ENCODE data around the gene PSAT1. TPM values are rescaled to one million over a fixed set of nuclear protein-coding genes. Genes with fewer than 3 reads are reported as not detected.

PSAT1 gene
- total RNA-seq, 1 donor from 2014 or later: 32.5 TPM

GRCh38 chr9:78306222-78307076, 9.5 kb downstream of the PSAT1 start:
- no peaks in the 10 kb centered on the region for H3K27me3 Mint-ChIP-seq (ENCODE audit: low read depth)
- no peak overlapping the region for H3K27ac Mint-ChIP-seq
- no peaks in the 10 kb centered on the region for H3K4me1 Mint-ChIP-seq
- H3K4me3 Mint-ChIP-seq: no peak overlapping the region
- DNase-seq (ENCODE audit: low spot score in 2 of 2, unreplicated experiment in 2 of 2): no peak
- no peaks in the 10 kb centered on the region for H3K9me3 Mint-ChIP-seq
- TF ChIP-seq CTCF (IDR thresholded peaks at IDR 0.05; ENCODE audit: unreplicated experiment): no peak
- H3K36me3 Mint-ChIP-seq: peaks cover 37% of the 10 kb centered on the region

- no peak for DNase-seq (ENCODE audit: low spot score in 2 of 2, unreplicated experiment in 2 of 2)
- TF ChIP-seq CTCF (IDR thresholded peaks at IDR 0.05; ENCODE audit: unreplicated experiment): no peak
- Mint-ChIP-seq H3K36me3 (peaks cover 35% of the 10 kb centered on the region), H3K4me1 (no peaks in the 10 kb centered on the region), H3K4me3 (no peak overlapping the region), H3K9me3 (no peaks in the 10 kb centered on the region), H3K27ac (no peak overlapping the region), H3K27me3 (ENCODE audit: low read depth) (no peaks in the 10 kb centered on the region)
These were observed 10.4 kb downstream of the PSAT1 start for GRCh38 chr9:78307360-78307759.

- no peak overlapping the region for H3K4me3 Mint-ChIP-seq
- H3K9me3 Mint-ChIP-seq: no peaks in the 10 kb centered on the region
- TF ChIP-seq CTCF (IDR thresholded peaks at IDR 0.05; ENCODE audit: unreplicated experiment): no peak
- peaks cover 35% of the 10 kb centered on the region for H3K36me3 Mint-ChIP-seq
- no peaks in the 10 kb centered on the region for H3K4me1 Mint-ChIP-seq
- H3K27me3 Mint-ChIP-seq (ENCODE audit: low read depth): no peaks in the 10 kb centered on the region
- no peak for DNase-seq (ENCODE audit: low spot score in 2 of 2, unreplicated experiment in 2 of 2)
- no peak overlapping the region for H3K27ac Mint-ChIP-seq
These were observed 12.1 kb downstream of the PSAT1 start for GRCh38 chr9:78309066-78309465.

- no peak overlapping the region for H3K4me3 Mint-ChIP-seq
- DNase-seq (ENCODE audit: low spot score in 2 of 2, unreplicated experiment in 2 of 2): no peak
- no peak overlapping the region for H3K27ac Mint-ChIP-seq
- H3K4me1 Mint-ChIP-seq: peaks cover 3% of the 10 kb centered on the region
- H3K27me3 Mint-ChIP-seq (ENCODE audit: low read depth): no peaks in the 10 kb centered on the region
- H3K9me3 Mint-ChIP-seq: no peaks in the 10 kb centered on the region
- TF ChIP-seq CTCF (IDR thresholded peaks at IDR 0.05; ENCODE audit: unreplicated experiment): no peak
- H3K36me3 Mint-ChIP-seq: peaks cover 21% of the 10 kb centered on the region
These were observed 14.2 kb downstream of the PSAT1 start for GRCh38 chr9:78311075-78311474.

- Mint-ChIP-seq H3K36me3 (peaks cover 22% of the 10 kb centered on the region), H3K9me3 (no peaks in the 10 kb centered on the region), H3K27ac (no peak overlapping the region), H3K4me1 (peaks cover 3% of the 10 kb centered on the region), H3K27me3 (ENCODE audit: low read depth) (no peaks in the 10 kb centered on the region), H3K4me3 (no peak overlapping the region)
- no peak for DNase-seq (ENCODE audit: low spot score in 2 of 2, unreplicated experiment in 2 of 2)
- TF ChIP-seq CTCF (IDR thresholded peaks at IDR 0.05; ENCODE audit: unreplicated experiment): no peak
These were observed 15.1 kb downstream of the PSAT1 start for GRCh38 chr9:78311886-78312524.
